ENCODE measurements around the gene ALDOA.

The ALDOA gene

DNA sequence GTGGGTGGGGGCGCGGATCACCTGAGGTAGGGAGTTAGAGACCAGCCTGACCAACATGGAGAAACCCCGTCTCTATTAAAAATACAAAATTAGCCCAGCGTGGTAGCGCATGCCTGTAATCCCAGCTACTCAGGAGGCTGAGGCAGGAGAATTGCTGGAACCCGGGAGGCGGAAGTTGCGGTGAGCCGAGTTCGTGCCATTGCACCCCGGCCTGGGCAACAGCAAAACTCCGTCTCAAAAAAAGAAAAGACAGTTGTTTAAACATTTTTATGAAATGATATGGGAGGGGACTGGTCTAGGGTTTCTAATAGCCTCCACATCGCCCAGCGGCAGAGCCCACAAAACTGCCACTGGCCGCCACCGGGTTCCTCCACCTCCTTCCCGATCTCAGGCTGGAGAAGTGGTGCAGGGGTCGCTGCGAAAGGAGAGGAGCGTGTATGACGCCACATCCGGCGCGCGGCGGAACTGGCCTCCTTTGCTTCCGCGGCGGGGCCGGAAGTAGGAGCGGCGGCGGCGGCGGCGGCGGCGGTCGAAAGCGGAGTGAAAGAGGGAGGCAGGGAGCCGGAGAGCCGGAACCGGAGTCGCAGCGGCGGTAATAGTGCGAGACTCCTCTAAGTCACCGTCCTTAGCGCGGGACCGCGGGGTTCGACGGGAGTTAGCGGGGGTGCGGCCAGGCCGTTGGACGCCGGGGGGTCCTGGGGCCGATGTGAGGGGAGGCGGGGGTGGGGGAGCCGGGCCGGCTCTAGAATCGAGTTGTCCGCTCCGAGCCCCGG is 10.1 kb downstream of the ALDOA start, which contains the start of gene PPP4C:
PPP4C (plus strand) TSS at position 492 of the 773 bp plus-strand sequence. CDS start 384 bp downstream, outside the sequence.
- Histone ChIP-seq H3K9ac (ENCODE audit: low read depth, low read length) (peak within 1 kb of the TSS; percentile 93), H3K9me3 (replicated peaks; ENCODE audit: low read length) (no peaks in the 10 kb centered on the region), H3K4me1 (ENCODE audit: control insufficient read depth, insufficient read depth, low read length) (peaks cover 28% of the 10 kb centered on the region), H3K4me2 (ENCODE audit: low read length) (peak within 1 kb of the TSS; percentile 94), H3K4me3 (ENCODE audit: low read length) (peak within 1 kb of the TSS; percentile 97), H3K27me3 (ENCODE audit: control insufficient read depth, insufficient read depth, low read length) (no peaks in the 10 kb centered on the region), H3K36me3 (ENCODE audit: insufficient read depth, low read length) (peaks cover 54% of the 10 kb centered on the region)

DNA sequence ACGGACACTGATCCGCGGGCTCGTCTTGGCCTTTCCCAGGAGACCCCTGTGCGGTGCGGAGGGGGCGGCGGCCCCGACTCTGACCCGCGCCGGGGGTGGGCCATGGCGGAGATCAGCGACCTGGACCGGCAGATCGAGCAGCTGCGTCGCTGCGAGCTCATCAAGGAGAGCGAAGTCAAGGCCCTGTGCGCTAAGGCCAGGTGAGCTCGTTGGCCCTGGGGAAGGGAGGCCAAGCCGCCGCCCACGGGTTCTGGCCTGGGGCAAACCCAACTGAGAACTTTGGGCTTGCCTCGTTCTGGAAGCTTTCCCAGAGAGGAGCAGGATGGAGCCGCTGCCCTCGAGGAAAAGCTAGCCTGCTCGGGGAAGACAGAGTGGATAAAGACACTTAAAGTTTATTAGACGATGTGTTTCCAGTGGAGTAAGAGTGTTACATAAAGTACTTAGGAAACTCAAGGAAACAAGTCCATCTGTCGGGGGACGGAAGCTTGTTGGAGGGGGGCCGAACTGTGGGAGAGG is 10.8 kb downstream of the ALDOA start:
- peak overlapping the region; percentile 93 for H3K9ac ChIP-seq (ENCODE audit: low read depth, low read length)
- H3K27me3 ChIP-seq (ENCODE audit: control insufficient read depth, insufficient read depth, low read length): no peaks in the 10 kb centered on the region
- no peaks in the 10 kb centered on the region for H3K9me3 ChIP-seq (replicated peaks; ENCODE audit: low read length)
- peaks cover 54% of the 10 kb centered on the region for H3K36me3 ChIP-seq (ENCODE audit: insufficient read depth, low read length)
- peak overlapping the region; percentile 97 for H3K4me3 ChIP-seq (ENCODE audit: low read length)
- H3K4me2 ChIP-seq (ENCODE audit: low read length): peak overlapping the region; percentile 94
- H3K4me1 ChIP-seq (ENCODE audit: control insufficient read depth, insufficient read depth, low read length): peaks cover 28% of the 10 kb centered on the region

DNA sequence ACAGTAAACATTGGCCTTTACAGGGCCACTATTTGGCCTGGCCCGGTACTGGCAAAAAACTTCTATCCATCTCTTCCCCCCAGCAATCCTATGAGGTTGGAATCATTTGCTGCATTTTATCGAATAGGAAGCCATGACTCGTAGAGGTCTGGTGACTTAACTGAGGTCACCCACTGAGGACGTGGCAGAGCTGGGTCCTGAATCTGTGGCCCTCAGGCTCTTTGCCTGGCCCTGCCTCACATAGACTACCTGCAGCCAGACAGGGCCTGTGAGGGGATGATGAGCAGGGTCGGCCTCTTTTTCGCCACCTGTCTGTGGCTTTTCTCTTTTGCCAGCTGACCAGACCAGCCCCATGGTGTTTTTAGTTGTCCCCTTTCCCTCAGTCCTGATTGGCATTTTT is 12.1 kb downstream of the ALDOA start:
- Histone ChIP-seq H3K4me1 (ENCODE audit: control insufficient read depth, insufficient read depth, low read length) (peaks cover 28% of the 10 kb centered on the region), H3K9me3 (replicated peaks; ENCODE audit: low read length) (no peaks in the 10 kb centered on the region), H3K27me3 (ENCODE audit: control insufficient read depth, insufficient read depth, low read length) (no peaks in the 10 kb centered on the region), H3K36me3 (ENCODE audit: insufficient read depth, low read length) (peaks cover 51% of the 10 kb centered on the region), H3K9ac (ENCODE audit: low read depth, low read length) (peak overlapping the region; percentile 93), H3K4me2 (ENCODE audit: low read length) (peak overlapping the region; percentile 94), H3K4me3 (ENCODE audit: low read length) (peak overlapping the region; percentile 97)

DNA sequence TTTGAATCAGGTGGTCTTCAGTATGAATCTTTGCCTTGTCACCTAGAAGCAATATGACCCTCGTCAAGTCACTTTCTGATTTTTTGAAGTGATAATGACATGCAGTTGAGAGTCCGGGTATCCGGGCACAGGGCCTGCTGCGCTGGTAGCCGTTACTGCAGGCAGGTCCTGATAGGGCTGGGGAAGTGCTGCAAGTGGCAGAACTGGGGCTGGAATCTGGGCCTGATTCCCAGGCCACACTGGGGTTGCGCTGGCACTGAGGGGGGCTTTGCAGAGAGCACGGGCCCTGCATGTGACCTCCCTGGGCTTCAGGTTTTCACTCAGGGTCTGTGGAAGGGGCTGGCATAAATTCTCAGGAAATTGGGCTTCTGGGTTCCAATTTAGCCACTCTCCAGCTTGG is 13.2 kb downstream of the ALDOA start:
- H3K4me1 ChIP-seq (ENCODE audit: control insufficient read depth, insufficient read depth, low read length): peaks cover 28% of the 10 kb centered on the region
- no peak overlapping the region for H3K9ac ChIP-seq (ENCODE audit: low read depth, low read length)
- H3K4me2 ChIP-seq (ENCODE audit: low read length): no peak overlapping the region
- no peaks in the 10 kb centered on the region for H3K9me3 ChIP-seq (replicated peaks; ENCODE audit: low read length)
- no peaks in the 10 kb centered on the region for H3K27me3 ChIP-seq (ENCODE audit: control insufficient read depth, insufficient read depth, low read length)
- H3K4me3 ChIP-seq (ENCODE audit: low read length): no peak overlapping the region
- peaks cover 61% of the 10 kb centered on the region for H3K36me3 ChIP-seq (ENCODE audit: insufficient read depth, low read length)

DNA sequence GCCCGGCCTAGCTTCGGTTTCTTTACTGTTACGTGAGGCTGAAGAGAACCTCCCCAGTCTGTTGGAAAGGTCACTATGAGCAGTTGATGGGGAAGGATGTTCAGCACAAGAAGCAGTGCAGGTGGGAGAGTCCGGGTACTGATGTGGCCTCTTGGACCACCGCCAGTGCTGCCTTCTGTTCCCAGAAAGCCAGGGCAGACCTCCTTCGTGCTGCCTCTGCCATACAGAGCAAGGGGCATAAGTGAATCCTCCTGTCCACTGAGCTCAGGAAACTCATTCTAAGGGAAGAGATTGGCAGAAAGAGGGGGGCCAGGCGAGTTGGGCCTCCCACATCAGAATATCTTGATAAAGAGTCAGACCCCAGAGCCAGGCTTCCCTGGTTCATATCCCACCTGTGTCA is 13.9 kb downstream of the ALDOA start:
- no peaks in the 10 kb centered on the region for H3K9me3 ChIP-seq (replicated peaks; ENCODE audit: low read length)
- H3K27me3 ChIP-seq (ENCODE audit: control insufficient read depth, insufficient read depth, low read length): no peaks in the 10 kb centered on the region
- no peak overlapping the region for H3K4me3 ChIP-seq (ENCODE audit: low read length)
- H3K36me3 ChIP-seq (ENCODE audit: insufficient read depth, low read length): peaks cover 66% of the 10 kb centered on the region
- peaks cover 28% of the 10 kb centered on the region for H3K4me1 ChIP-seq (ENCODE audit: control insufficient read depth, insufficient read depth, low read length)
- no peak overlapping the region for H3K4me2 ChIP-seq (ENCODE audit: low read length)
- no peak overlapping the region for H3K9ac ChIP-seq (ENCODE audit: low read depth, low read length)

DNA sequence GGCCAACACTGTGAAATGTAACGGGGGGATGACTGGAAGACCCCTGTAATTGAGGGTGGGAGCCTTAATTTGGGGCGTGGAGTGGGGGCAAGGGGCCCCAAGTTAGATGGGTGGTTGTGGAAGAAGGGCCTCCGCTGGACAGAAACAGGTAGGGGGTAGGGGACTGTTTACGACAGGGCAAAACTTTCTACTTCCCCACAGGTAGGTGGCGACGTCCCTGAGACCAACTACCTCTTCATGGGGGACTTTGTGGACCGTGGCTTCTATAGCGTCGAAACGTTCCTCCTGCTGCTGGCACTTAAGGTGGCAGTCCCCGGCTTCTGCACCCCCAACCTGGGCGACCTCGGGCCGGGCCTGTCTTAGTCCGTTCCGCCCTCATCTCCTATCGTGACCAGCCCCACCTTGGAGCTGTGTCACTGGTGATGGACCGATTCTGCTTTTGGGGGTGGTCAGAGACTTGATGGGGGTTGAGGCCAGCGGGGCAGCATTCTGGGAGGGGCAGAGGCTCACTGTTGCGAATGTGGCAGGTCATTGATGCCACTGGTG is 17.1 kb downstream of the ALDOA start:
- Histone ChIP-seq H3K9ac (ENCODE audit: low read depth, low read length) (no peak overlapping the region), H3K36me3 (ENCODE audit: insufficient read depth, low read length) (peaks cover 87% of the 10 kb centered on the region), H3K9me3 (replicated peaks; ENCODE audit: low read length) (no peaks in the 10 kb centered on the region), H3K27me3 (ENCODE audit: control insufficient read depth, insufficient read depth, low read length) (no peaks in the 10 kb centered on the region), H3K4me2 (ENCODE audit: low read length) (no peak overlapping the region), H3K4me3 (ENCODE audit: low read length) (no peak overlapping the region), H3K4me1 (ENCODE audit: control insufficient read depth, insufficient read depth, low read length) (peaks cover 9% of the 10 kb centered on the region)

DNA sequence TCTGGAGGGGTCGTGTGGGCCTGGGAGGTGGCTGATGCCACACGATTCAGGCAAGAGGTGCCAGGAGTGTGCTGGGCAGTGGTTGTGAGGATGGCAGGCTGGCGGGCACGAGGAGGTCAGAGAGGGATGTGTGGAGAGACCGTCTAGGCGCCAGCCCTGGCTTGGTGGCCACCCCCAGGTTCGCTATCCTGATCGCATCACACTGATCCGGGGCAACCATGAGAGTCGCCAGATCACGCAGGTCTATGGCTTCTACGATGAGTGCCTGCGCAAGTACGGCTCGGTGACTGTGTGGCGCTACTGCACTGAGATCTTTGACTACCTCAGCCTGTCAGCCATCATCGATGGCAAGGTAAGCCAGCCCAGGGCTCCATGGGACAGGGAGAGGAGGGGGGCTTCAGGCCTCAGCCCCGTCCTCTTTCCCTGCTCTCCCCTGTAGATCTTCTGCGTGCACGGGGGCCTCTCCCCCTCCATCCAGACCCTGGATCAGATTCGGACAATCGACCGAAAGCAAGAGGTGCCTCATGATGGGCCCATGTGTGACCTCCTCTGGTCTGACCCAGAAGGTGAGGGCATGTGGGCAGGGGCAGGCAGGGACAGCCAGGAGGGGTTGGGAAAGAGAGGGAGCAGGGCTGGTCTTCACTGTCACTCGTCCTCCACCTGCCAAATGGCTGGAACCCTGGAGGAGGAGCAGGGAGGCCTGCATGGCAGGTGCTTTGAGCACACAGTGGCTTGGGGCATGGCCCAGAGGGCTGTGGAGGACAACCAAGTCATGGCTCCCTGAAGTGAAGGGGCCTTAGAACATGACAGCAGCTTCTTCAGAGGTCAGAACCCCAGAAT is 17.9 kb downstream of the ALDOA start:
- Histone ChIP-seq H3K4me1 (ENCODE audit: control insufficient read depth, insufficient read depth, low read length) (peaks cover under 1% of the 10 kb centered on the region), H3K4me2 (ENCODE audit: low read length) (no peak overlapping the region), H3K9ac (ENCODE audit: low read depth, low read length) (no peak overlapping the region), H3K9me3 (replicated peaks; ENCODE audit: low read length) (no peaks in the 10 kb centered on the region), H3K4me3 (ENCODE audit: low read length) (no peak overlapping the region), H3K36me3 (ENCODE audit: insufficient read depth, low read length) (peaks cover 78% of the 10 kb centered on the region), H3K27me3 (ENCODE audit: control insufficient read depth, insufficient read depth, low read length) (no peaks in the 10 kb centered on the region)

DNA sequence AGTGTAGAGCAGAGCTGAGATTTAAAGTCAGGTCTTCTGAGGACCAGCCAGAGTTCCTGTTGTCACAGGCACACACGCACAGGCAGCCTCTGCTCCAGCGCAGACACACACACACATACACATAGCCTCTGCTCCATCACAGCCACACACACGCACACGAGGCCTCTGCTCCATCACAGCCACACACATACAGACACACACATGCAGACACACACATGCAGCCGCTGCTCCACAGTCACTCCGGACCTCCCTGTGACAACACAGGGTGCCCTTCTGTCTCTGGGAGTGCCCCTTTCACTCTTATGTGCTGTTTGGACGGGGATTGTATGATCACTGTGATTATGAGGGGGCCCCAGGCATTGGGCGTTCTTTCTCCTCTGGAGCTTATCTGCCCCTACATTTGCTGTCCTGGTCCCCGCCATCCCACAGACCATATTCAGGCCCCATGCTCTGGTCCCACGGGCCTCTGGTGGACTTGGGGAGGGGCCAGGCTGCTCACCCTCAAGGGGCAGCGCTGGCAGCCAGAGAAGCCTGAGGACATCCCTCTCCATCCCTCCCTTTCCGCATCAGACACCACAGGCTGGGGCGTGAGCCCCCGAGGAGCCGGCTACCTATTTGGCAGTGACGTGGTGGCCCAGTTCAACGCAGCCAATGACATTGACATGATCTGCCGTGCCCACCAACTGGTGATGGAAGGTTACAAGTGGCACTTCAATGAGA is 18.7 kb downstream of the ALDOA start:
- Histone ChIP-seq H3K4me2 (ENCODE audit: low read length) (no peak overlapping the region), H3K4me3 (ENCODE audit: low read length) (no peak overlapping the region), H3K9me3 (replicated peaks; ENCODE audit: low read length) (no peaks in the 10 kb centered on the region), H3K27me3 (ENCODE audit: control insufficient read depth, insufficient read depth, low read length) (no peaks in the 10 kb centered on the region), H3K4me1 (ENCODE audit: control insufficient read depth, insufficient read depth, low read length) (no peaks in the 10 kb centered on the region), H3K36me3 (ENCODE audit: insufficient read depth, low read length) (peaks cover 72% of the 10 kb centered on the region), H3K9ac (ENCODE audit: low read depth, low read length) (no peak overlapping the region)

DNA sequence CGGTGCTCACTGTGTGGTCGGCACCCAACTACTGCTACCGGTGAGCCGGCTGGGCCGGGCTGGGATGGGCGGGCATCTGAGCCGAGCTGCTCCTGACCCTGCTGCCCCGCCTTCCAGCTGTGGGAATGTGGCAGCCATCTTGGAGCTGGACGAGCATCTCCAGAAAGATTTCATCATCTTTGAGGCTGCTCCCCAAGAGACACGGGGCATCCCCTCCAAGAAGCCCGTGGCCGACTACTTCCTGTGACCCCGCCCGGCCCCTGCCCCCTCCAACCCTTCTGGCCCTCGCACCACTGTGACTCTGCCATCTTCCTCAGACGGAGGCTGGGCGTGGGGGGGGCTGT is 19.2 kb downstream of the ALDOA start:
- Histone ChIP-seq H3K4me2 (ENCODE audit: low read length) (no peak overlapping the region), H3K4me1 (ENCODE audit: control insufficient read depth, insufficient read depth, low read length) (peaks cover 5% of the 10 kb centered on the region), H3K27me3 (ENCODE audit: control insufficient read depth, insufficient read depth, low read length) (no peaks in the 10 kb centered on the region), H3K9me3 (replicated peaks; ENCODE audit: low read length) (no peaks in the 10 kb centered on the region), H3K9ac (ENCODE audit: low read depth, low read length) (no peak overlapping the region), H3K36me3 (ENCODE audit: insufficient read depth, low read length) (peaks cover 66% of the 10 kb centered on the region), H3K4me3 (ENCODE audit: low read length) (no peak overlapping the region)

DNA sequence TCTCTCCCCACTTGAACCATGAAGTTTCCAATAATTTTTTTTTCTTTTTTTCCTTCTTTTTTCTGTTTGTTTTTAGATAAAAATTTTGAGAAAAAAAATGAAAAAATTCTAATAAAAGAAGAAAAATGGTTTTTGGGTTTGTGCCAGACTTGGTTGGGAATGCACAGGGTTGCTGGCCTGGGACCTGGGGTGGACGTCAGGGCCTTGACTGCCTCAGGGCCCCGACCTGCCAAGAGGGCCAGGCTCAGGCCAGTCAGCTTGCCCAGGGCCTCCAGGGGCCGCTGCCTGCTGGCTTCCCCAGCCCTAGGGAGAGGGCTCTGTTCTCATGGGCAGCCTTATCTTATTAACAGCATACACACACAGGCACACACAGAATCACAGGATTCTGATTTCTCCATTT is 19.7 kb downstream of the ALDOA start:
- Histone ChIP-seq H3K4me3 (ENCODE audit: low read length) (no peak overlapping the region), H3K9me3 (replicated peaks; ENCODE audit: low read length) (no peaks in the 10 kb centered on the region), H3K4me1 (ENCODE audit: control insufficient read depth, insufficient read depth, low read length) (peaks cover 10% of the 10 kb centered on the region), H3K36me3 (ENCODE audit: insufficient read depth, low read length) (peaks cover 62% of the 10 kb centered on the region), H3K4me2 (ENCODE audit: low read length) (no peak overlapping the region), H3K9ac (ENCODE audit: low read depth, low read length) (no peak overlapping the region), H3K27me3 (ENCODE audit: control insufficient read depth, insufficient read depth, low read length) (no peaks in the 10 kb centered on the region)

DNA sequence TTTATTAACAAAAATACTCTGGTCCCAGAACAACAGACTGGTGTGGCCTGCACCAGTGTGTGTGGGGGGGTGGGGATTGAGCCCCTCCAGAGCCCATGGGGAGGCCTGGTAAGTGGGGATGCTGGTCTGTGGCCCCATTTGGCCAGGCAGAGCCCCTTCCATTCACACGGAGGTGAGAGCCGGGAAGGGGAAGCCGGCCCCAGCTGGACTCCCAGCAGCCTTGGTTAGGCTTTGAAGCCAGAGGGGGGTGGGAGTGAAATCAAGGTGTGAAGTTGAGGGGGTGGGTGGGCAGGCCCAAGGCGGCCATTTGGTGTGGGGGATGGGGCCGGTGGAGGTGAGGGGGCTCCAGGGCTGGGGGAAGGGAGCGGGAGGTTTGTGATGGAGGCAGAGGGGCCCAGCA is 20.3 kb downstream of the ALDOA start:
- H3K4me3 ChIP-seq (ENCODE audit: low read length): no peak overlapping the region
- H3K9me3 ChIP-seq (replicated peaks; ENCODE audit: low read length): no peaks in the 10 kb centered on the region
- H3K4me2 ChIP-seq (ENCODE audit: low read length): no peak overlapping the region
- no peaks in the 10 kb centered on the region for H3K27me3 ChIP-seq (ENCODE audit: control insufficient read depth, insufficient read depth, low read length)
- no peak overlapping the region for H3K9ac ChIP-seq (ENCODE audit: low read depth, low read length)
- peaks cover 59% of the 10 kb centered on the region for H3K36me3 ChIP-seq (ENCODE audit: insufficient read depth, low read length)
- H3K4me1 ChIP-seq (ENCODE audit: control insufficient read depth, insufficient read depth, low read length): peaks cover 15% of the 10 kb centered on the region

All from skeletal muscle satellite cell (primary cell).